Skin epidermis (tissue), 12 donors: ENCODE results near the gene BBS1.
A peak's percentile ranks its signal among the peaks of the same experiment; 100 is the strongest.

ENCODE experiments used
- H3K27ac ChIP-seq, 21 experiments: fragments of 200-600 bp; sonication (generic) in 11 of 21; one replicate each; pipeline ENCODE4 v1.5.0; 2020; ENCODE audit warnings: mild to moderate bottlenecking in 3 of 21, inconsistent platforms in 2 of 21, moderate library complexity in 2 of 21
- H3K4me3 ChIP-seq, 7 experiments: fragments of 200-600 bp; sonication (generic) in 2 of 7; one replicate each; pipeline ENCODE4 v1.5.0; 2020; ENCODE audit warnings: inconsistent platforms in 2 of 7, mild to moderate bottlenecking in 2 of 7, moderate library complexity in 1 of 7

The BBS1 gene

GRCh38 chr11:66476173-66476840 lies 34.1 kb upstream of the BBS1 start:
- H3K27ac ChIP-seq, result no peak overlapping the region

DNA sequence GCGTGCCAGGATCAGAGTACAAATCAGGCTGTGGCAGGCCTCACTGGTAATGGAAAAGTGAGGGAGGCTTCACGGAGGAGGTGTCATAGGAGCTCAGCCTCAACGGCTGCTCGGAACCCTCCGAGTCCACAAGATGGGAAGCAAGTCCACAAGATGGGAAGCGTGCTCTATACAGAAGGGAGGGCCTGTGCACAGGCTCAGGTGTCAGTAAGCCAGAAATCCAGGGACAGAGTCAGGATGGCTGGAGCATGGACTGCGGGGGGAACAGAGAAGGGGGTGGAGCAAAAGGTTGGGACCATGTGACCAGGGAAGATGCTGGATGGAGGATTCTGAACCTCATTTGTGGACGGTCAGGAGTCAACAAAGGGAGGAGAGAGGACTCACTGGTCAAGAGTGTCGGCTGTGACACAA lies 33.6 kb upstream of the BBS1 start:
- Histone ChIP-seq H3K27ac (no peak overlapping the region), H3K4me3 (no peak overlapping the region)

More at GRCh38 chr11:66476173-66476840, 34.1 kb upstream of the BBS1 start:
- H3K4me3 ChIP-seq, result no peak overlapping the region

DNA sequence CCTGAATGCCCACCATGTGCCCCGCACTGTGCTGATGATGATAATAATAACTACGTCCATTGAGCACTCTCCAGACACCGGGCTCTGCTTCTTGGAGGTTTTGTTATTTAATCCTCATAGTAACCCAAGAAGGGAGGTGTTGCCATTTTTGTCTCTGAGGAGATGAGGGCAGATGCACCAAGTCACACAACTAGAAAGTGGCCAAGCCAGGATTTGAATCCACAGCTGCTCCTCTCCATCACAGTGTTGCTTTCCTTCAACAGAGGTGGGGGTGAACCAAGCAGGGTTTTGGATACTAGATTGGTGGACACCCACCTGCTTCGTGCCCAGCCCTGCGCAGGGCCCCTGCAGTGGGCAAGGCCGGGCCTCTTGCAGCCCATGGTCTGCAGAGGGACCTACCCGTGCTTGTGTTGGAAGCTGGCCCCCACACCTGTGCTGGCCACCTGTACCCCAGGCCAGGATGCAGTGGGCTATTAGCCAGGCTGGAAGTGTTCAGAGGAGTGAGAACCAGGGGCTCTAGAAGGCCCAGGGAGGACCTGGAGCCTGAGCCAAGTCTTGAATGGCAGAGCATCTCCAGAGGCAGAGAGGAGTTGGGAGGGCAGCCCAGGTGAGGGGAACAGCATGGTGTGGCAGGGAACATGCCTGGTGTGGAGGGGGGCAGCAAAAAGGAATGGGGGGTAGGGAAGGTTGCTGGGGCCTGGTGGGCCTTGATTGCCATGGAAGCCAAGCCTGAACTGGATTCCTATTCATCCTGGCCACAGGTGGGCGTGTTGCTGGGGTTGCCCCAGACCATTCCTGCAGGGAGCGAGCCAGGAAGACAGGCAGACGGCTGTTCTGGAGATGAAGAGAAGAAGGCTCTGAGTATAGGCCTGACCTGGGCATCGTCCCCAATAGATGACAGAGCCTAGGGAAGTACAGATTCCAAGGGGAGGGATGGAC lies 32.9 kb upstream of the BBS1 start:
- Histone ChIP-seq H3K4me3 (no peak overlapping the region), H3K27ac (no peak overlapping the region)

DNA sequence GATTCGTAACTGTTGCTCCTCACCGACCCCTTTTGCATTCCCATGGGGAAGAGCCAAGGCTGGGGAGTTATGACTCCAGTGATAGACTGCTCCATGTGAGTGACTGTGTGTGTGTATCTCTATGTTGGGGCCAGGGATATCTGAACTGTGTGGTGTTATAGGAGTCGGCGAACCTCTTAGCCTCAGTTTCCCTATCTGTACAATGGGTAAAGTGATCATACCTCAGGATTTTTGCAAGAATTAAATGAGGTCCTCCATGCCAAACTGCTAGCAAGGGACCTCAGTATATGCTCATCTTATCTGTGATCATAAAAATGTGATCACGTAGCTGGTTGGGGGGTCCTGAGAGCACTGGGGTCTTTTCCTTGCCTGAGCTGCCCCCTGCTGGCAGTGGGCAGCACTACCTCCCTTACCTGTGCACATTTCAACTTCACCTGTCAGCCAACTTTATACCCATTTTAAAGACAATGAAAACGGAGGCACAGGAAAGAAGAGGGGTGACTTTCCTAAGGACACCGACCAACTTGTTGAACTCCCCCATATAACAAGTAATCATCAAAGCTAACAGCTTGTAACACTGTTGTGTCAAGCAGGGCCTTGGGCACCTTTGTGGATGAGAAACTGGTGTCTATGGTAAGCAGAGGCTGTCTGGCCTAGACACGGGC lies 31.6 kb upstream of the BBS1 start:
- H3K4me3 ChIP-seq, result peak overlapping the region; percentile 52 to 76 (median 59)
- peak overlapping the region in 16 of 21 experiments; percentile 83 to 91 (median 89) for H3K27ac ChIP-seq

DNA sequence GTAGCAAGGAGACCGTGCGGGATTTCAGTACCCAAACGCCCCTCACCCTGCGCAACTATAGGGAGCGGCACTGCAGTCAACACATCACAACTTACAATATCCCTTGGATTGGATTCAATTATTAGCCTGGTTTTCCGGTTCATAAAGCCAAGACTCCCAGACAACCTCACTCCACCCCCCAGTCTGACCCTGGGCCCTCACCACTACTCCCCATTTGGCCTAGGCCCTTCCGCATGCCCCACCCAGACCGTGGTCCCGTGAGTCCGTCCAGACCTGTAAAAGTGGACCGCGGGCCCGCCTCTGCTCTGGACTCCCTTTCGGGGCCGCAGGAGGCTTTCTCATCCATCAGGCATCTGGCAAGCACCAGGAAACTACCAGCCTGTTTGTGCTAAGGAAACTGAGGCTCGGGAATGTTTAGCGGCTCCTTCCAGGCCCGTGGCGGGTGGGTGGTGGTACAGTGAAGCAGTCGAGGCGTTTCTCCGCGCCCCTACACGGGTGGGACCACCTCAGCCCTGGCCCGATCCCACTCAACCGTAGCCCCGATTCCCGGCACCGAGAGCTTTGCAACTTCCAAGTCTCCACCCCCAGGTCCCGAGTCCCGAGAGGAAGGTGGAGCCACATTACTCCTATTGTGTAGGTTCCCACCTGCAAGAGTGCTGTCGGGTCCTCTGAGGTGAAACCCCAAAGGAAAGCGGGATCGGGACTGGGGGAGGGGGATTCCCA lies 30.9 kb upstream of the BBS1 start:
- peak overlapping the region; percentile 52 to 76 (median 59) for H3K4me3 ChIP-seq
- H3K27ac ChIP-seq, result peak overlapping the region; percentile 23 to 91 (median 87)

- H3K27ac ChIP-seq, result peak within 1 kb of the TSS; percentile 23 to 91 (median 87)
- H3K4me3 ChIP-seq, result peak within 1 kb of the TSS; percentile 52 to 76 (median 59)
These were observed 30.1 kb upstream of the BBS1 start, which contains the start of gene DPP3 for GRCh38 chr11:66480117-66480938. Gene DPP3 (plus strand): TSS chr11:66480434. CDS start chr11:66482201, 1,767 bp downstream.

DNA sequence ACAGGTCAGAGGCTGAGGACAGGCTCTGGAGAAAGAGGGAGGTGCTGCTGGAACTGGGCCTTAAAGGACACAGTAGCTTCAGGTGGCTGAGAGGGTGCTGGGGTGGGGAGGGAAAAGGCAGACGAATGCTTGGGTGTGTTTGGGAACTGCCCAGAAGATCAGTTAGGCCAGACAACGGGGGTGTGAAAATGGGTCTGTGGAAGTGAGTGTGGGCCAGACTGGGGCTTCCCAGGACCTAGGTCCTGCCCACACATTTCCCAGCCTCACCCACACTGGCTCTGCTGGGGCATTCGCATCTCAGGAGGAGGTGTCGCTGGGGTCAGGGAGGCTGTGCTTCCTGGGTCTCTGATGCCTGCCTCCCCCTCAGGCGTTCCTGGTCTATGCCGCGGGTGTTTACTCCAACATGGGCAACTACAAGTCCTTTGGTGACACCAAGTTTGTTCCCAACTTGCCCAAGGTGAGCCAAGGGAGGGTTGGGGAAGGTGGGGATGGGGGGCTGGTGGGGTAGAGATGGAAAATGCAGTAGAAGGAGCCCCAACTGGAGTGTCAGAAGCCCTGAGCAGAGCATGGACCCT lies 25.5 kb upstream of the BBS1 start:
- Histone ChIP-seq H3K27ac (no peak overlapping the region), H3K4me3 (no peak overlapping the region)

- Histone ChIP-seq H3K27ac (no peak overlapping the region), H3K4me3 (no peak overlapping the region)
These were observed 21.5 kb upstream of the BBS1 start for GRCh38 chr11:66488957-66489356.

DNA sequence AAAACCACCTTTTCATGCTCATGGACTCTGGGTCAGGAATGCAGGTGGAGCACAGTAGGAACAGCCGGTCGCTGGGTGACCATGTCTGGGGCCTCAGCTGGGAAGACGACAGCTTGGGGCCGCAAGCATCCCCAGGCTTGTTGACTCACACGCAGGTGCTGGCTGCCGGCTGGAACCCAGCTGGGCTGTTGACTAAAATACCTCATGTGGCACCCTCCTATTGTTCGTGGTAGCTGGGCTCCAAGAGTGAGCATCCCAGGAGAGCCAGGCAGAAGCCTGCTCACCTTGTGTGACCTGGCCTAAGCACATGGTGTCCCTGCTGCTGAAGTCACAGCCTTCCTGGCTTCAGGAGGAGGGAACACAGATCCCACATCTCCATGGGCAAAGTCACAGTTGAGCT lies 20.8 kb upstream of the BBS1 start:
- H3K4me3 ChIP-seq, result no peak overlapping the region
- no peak overlapping the region for H3K27ac ChIP-seq

DNA sequence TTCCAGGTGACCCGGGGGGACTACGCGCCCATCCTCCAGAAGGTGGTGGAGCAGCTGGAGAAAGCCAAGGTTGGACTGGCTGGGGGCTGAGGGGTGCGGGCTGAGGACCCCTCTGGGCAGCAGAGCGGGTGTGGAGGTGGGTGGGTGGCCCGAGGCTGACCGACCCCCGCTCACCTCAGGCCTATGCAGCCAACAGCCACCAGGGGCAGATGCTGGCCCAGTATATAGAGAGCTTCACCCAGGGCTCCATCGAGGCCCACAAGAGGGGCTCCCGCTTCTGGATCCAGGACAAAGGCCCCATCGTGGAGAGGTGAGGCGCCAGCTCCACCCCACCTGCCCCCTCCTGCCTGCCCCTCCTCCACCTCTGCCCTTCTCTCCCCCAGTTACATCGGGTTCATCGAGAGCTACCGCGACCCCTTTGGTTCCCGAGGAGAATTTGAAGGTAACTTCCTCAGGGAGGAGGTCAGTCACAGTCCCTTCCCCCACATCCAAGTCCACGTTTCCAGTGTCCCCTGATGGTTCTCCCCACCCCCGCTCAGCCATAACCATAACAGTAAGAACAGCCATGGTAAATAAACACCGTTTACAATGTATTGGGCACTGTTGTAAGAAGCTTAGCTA lies 19.0 kb upstream of the BBS1 start:
- H3K4me3 ChIP-seq, result no peak overlapping the region
- H3K27ac ChIP-seq, result no peak overlapping the region

- H3K4me3 ChIP-seq, result no peak overlapping the region
These were observed 18.1 kb upstream of the BBS1 start for GRCh38 chr11:66492161-66492865.

DNA sequence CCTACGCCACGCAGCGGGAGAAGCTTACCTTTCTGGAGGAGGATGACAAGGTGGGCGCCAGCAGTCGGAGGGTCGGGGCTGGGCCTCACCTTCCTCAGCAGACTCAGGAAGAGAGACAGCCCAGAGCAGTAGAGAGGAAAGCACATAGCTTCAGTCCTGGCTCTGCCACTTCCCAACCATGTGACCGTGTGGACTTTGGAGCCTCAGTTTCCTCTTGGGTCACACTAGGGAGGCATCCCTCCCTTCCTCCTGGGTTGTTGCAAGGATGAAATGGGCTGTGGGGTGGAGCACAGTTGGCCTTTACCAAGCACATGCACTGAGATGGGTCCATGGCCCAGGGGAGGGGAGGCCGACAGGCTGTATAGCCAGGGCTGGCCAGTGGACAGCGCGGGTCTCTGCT lies 17.3 kb upstream of the BBS1 start:
- H3K27ac ChIP-seq, result no peak overlapping the region
- H3K4me3 ChIP-seq, result no peak overlapping the region

More at GRCh38 chr11:66492161-66492865, 18.1 kb upstream of the BBS1 start:
- H3K27ac ChIP-seq, result no peak overlapping the region

GRCh38 chr11:66494458-66494857 lies 16.0 kb upstream of the BBS1 start:
- Histone ChIP-seq H3K4me3 (no peak overlapping the region), H3K27ac (no peak overlapping the region)

- Histone ChIP-seq H3K27ac (no peak overlapping the region), H3K4me3 (no peak overlapping the region)
These were observed 15.5 kb upstream of the BBS1 start for GRCh38 chr11:66494935-66495334.

- no peak overlapping the region for H3K4me3 ChIP-seq
- no peak overlapping the region for H3K27ac ChIP-seq
These were observed 15.0 kb upstream of the BBS1 start for GRCh38 chr11:66495401-66495854.

GRCh38 chr11:66497206-66497605 lies 13.2 kb upstream of the BBS1 start:
- no peak overlapping the region for H3K4me3 ChIP-seq
- no peak overlapping the region for H3K27ac ChIP-seq

GRCh38 chr11:66498506-66498905 lies 11.9 kb upstream of the BBS1 start:
- no peak overlapping the region for H3K4me3 ChIP-seq

More at GRCh38 chr11:66498506-66498905, 11.9 kb upstream of the BBS1 start:
- H3K27ac ChIP-seq, result no peak overlapping the region
